Gastrocnemius medialis (tissue), 4 donors: ENCODE measurements around the gene ARHGDIA. TPM values are rescaled to one million over a fixed set of nuclear protein-coding genes. Genes with fewer than 3 reads are reported as not detected.

Experiments
- ATAC-seq, 2 donors: fragments of 150-250 bp; one replicate each; pipeline ENCODE4 v1.9.1; 2016
- DNase-seq, 2 donors: peaks; one replicate each; pipeline ENCODE4 v3.0.0-alpha.2; 2019
- H3K27ac ChIP-seq, 4 donors: fragments of 200-600 bp; sonication (generic); 1 replicate in 1 of 4; 2 replicates in 3 of 4; pipeline ENCODE4 v1.5.1; 2016 to 2018; ENCODE audit warnings: mild to moderate bottlenecking in 2 of 4, moderate library complexity in 1 of 4
- H3K27me3 ChIP-seq, 3 donors: fragments of 200-600 bp; sonication (generic) in 2 of 3; 1 replicate in 1 of 3; 2 replicates in 2 of 3; pipeline versions ENCODE4 v1.5.1 to v1.6.0; 2016 to 2019; ENCODE audit warnings: mild to moderate bottlenecking in 1 of 3, moderate library complexity in 1 of 3
- H3K36me3 ChIP-seq, 2 donors: fragments of 200-600 bp; sonication (generic) in 1 of 2; one replicate each; pipeline ENCODE4 v1.5.1; 2017 to 2018
- H3K4me1 ChIP-seq, 2 donors: fragments of 200-600 bp; sonication (generic) in 1 of 2; one replicate each; pipeline ENCODE4 v1.5.1; 2016 to 2017; ENCODE audit warnings: mild to moderate bottlenecking in 2 of 2
- H3K4me3 ChIP-seq, 4 donors: fragments of 200-600 bp; sonication (generic) in 3 of 4; 1 replicate in 1 of 4; 2 replicates in 3 of 4; pipeline ENCODE4 v1.5.1; 2016 to 2019; ENCODE audit warnings: mild to moderate bottlenecking in 2 of 4
- H3K9me3 ChIP-seq, 3 donors: fragments of 200-600 bp; sonication (generic) in 2 of 3; 1 replicate in 1 of 3; 2 replicates in 2 of 3; pipeline ENCODE4 v1.5.1; 2016 to 2019
- CTCF ChIP-seq, 5 experiments: fragments of 450-650 bp in 3 of 5; fragments of 200-600 bp in 2 of 5; sonication (generic) in 2 of 5; IDR thresholded peaks in 4 of 5; conservative IDR thresholded peaks in 1 of 5; 1 replicate in 4 of 5; 2 replicates in 1 of 5; pipeline ENCODE4 v1.5.1; 2016 to 2019; ENCODE audit warnings: antibody characterized with exemption in 5 of 5, mild to moderate bottlenecking in 3 of 5, moderate library complexity in 3 of 5
- POLR2A ChIP-seq, 2 donors: fragments of 450-650 bp; IDR thresholded peaks; one replicate each; pipeline ENCODE4 v1.6.1; 2017; ENCODE audit warnings: antibody characterized with exemption in 2 of 2, mild to moderate bottlenecking in 2 of 2, moderate library complexity in 2 of 2
- in situ Hi-C, 4 donors: fragments of 200-750 bp; cut with MboI; loops; one replicate each; pipeline versions ENCODE4 v1.15.0 to v1.8.0; 2017; ENCODE audit warnings: low sequenced_read_pairs in 4 of 4
- intact Hi-C: fragments of 100-400 bp; cut with DNase I; formaldehyde crosslinking; loops from one replicate; pipeline ENCODE4 v1.15.1; 2023; ENCODE audit warnings: low total_unique reads
- total RNA-seq, 4 donors: library from RNA; depleted of rRNA; stranded (reverse); fragments of >200 nt; gene quantifications; one replicate each; pipeline versions ENCODE4 v1.1.0 to v1.2.3, GENCODE V29; 2016

ARHGDIA gene
- total RNA-seq, 4 donors from 2014 or later = 52.1 to 122 (median 64.4) TPM

GRCh38 chr17:81823820-81824550 lies 47.2 kb downstream of the ARHGDIA start:
- Histone ChIP-seq H3K4me3 (no peak overlapping the region), H3K36me3 (no peaks in the 10 kb centered on the region), H3K27ac (peak overlapping the region in 2 of 4 donors; percentile 86 to 94), H3K9me3 (no peaks in the 10 kb centered on the region), H3K4me1 (peaks cover 17 to 21% of the 10 kb centered on the region in 2 donors), H3K27me3 (no peaks in the 10 kb centered on the region)
- in situ Hi-C loops = loop anchor here in 1 of 4 donors (5.0 kb wide), 1 partner anchor 33 kb away; no protein-coding TSS in a partner anchor
- DNase-seq (no peak), ATAC-seq (no peak)
- TF ChIP-seq POLR2A (IDR thresholded peaks at IDR 0.05) (peak in 1 of 2 donors; percentile 6), CTCF (IDR thresholded peaks at IDR 0.05 in 4 of 5, conservative IDR thresholded peaks at IDR 0.05 in 1 of 5) (no peak)
- intact Hi-C loops = no loop called here

- in situ Hi-C loops (loop anchor here in 1 of 4 donors (5.0 kb wide), 1 partner anchor 34 kb away; no protein-coding TSS in a partner anchor), intact Hi-C loops (no loop called here)
- no peak for TF ChIP-seq POLR2A (IDR thresholded peaks at IDR 0.05)
- no peak for TF ChIP-seq CTCF (IDR thresholded peaks at IDR 0.05 in 4 of 5, conservative IDR thresholded peaks at IDR 0.05 in 1 of 5)
- Histone ChIP-seq H3K9me3 (no peaks in the 10 kb centered on the region), H3K4me3 (no peak overlapping the region), H3K4me1 (peaks cover 17 to 21% of the 10 kb centered on the region in 2 donors), H3K27me3 (no peaks in the 10 kb centered on the region), H3K36me3 (no peaks in the 10 kb centered on the region), H3K27ac (peak overlapping the region; percentile 86 to 94 (median 90))
- ATAC-seq (no peak), DNase-seq (no peak)
Measured at GRCh38 chr17:81822996-81823819, 47.9 kb downstream of the ARHGDIA start.

GRCh38 chr17:81822312-81822637 lies 48.9 kb downstream of the ARHGDIA start:
- Histone ChIP-seq H3K9me3 (no peaks in the 10 kb centered on the region), H3K4me3 (no peak overlapping the region), H3K27ac (peak overlapping the region; percentile 86 to 94 (median 90)), H3K4me1 (peaks cover 17 to 21% of the 10 kb centered on the region in 2 donors), H3K36me3 (no peaks in the 10 kb centered on the region), H3K27me3 (no peaks in the 10 kb centered on the region)
- TF ChIP-seq POLR2A (IDR thresholded peaks at IDR 0.05) (no peak), CTCF (IDR thresholded peaks at IDR 0.05 in 4 of 5, conservative IDR thresholded peaks at IDR 0.05 in 1 of 5) (no peak)
- intact Hi-C loops (no loop called here), in situ Hi-C loops (loop anchor here in 1 of 4 donors (5.0 kb wide), 1 partner anchor 35 kb away; no protein-coding TSS in a partner anchor)
- DNase-seq = no peak
- no peak for ATAC-seq

- H3K4me1 ChIP-seq = peaks cover 17 to 21% of the 10 kb centered on the region in 2 donors
- ATAC-seq (peak; percentile 87 to 92), DNase-seq (peak; percentile 77 to 94)
- H3K9me3 ChIP-seq = no peaks in the 10 kb centered on the region
- no peaks in the 10 kb centered on the region for H3K27me3 ChIP-seq
- TF ChIP-seq CTCF (IDR thresholded peaks at IDR 0.05 in 4 of 5, conservative IDR thresholded peaks at IDR 0.05 in 1 of 5) (peak; percentile 78 to 88 (median 82)), POLR2A (IDR thresholded peaks at IDR 0.05) (peak in 1 of 2 donors; percentile 19)
- no peaks in the 10 kb centered on the region for H3K36me3 ChIP-seq
- peak overlapping the region; percentile 86 to 94 (median 90) for H3K27ac ChIP-seq
- H3K4me3 ChIP-seq = peak overlapping the region in 1 of 4 donors; percentile 4
- intact Hi-C loops (loop anchor here (1.0 to 2.0 kb wide), 2 partner anchors 34 to 39 kb away; partner anchors contain the start of gene P4HB), in situ Hi-C loops (loop anchor here in 1 of 4 donors (5.0 kb wide), 1 partner anchor 36 kb away; no protein-coding TSS in a partner anchor)
Measured at GRCh38 chr17:81821603-81822311, 49.4 kb downstream of the ARHGDIA start.
